ENCODE data around the gene GREM1. TPM values are rescaled to one million over a fixed set of nuclear protein-coding genes. Genes with fewer than 3 reads are reported as not detected.
A peak's percentile ranks its signal among the peaks of the same experiment; 100 is the strongest.

GREM1 gene
- total RNA-seq, 4 donors from 2014 or later: 10.9 to 42.3 (median 17.8) TPM

- 41 to 57% methylated on average over 5 to 9 of the region's 9 CpGs for WGBS, 2 donors (ENCODE audit: low coverage in 1 of 2)
- Histone ChIP-seq H3K27me3 (peaks cover 12% of the 10 kb centered on the region), H3K27ac (peak overlapping the region in 1 of 4 donors; percentile 41), H3K9me3 (no peaks in the 10 kb centered on the region), H3K36me3 (no peaks in the 10 kb centered on the region), H3K4me3 (no peak overlapping the region), H3K4me1 (no peaks in the 10 kb centered on the region)
- no peak for DNase-seq
- intact Hi-C loops (cut with DNase I; ENCODE audit: low total_unique reads) (no loop called here), in situ Hi-C loops (cut with MboI; ENCODE audit: low pct_ligation_motif_present in 1 of 4, low pct_unique_long_range_greater_than_20kb in 1 of 4, low sequenced_read_pairs in 3 of 4) (no loop called here)
- TF ChIP-seq EP300 (IDR thresholded peaks at IDR 0.05; ENCODE audit: low read depth) (no peak), POLR2A (IDR thresholded peaks at IDR 0.05) (no peak), POLR2AphosphoS5 (IDR thresholded peaks at IDR 0.05) (no peak), CTCF (IDR thresholded peaks at IDR 0.05) (no peak)
These were observed 8.3 kb upstream of the GREM1 start for GRCh38 chr15:32709295-32710033.

- WGBS, 2 donors (ENCODE audit: low coverage in 1 of 2): 56 to 57% methylated on average over 4 of the region's 4 CpGs
- Histone ChIP-seq H3K4me1 (peaks cover 0 to 26% (median 23%) of the 10 kb centered on the region in 4 donors), H3K36me3 (no peaks in the 10 kb centered on the region), H3K9me3 (no peaks in the 10 kb centered on the region), H3K27ac (no peak overlapping the region), H3K27me3 (peaks cover 70% of the 10 kb centered on the region), H3K4me3 (no peak overlapping the region)
- intact Hi-C loops (cut with DNase I; ENCODE audit: low total_unique reads) (no loop called here), in situ Hi-C loops (cut with MboI; ENCODE audit: low pct_ligation_motif_present in 1 of 4, low pct_unique_long_range_greater_than_20kb in 1 of 4, low sequenced_read_pairs in 3 of 4) (no loop called here)
- no peak for TF ChIP-seq EP300 (IDR thresholded peaks at IDR 0.05; ENCODE audit: low read depth)
- TF ChIP-seq CTCF (IDR thresholded peaks at IDR 0.05): no peak
- TF ChIP-seq POLR2A (IDR thresholded peaks at IDR 0.05): no peak
- TF ChIP-seq POLR2AphosphoS5 (IDR thresholded peaks at IDR 0.05): no peak
- no peak for DNase-seq
These were observed 2.5 kb upstream of the GREM1 start for GRCh38 chr15:32715276-32715675.

GRCh38 chr15:32716216-32716914 is 1.4 kb upstream of the GREM1 start:
- no peak for TF ChIP-seq CTCF (IDR thresholded peaks at IDR 0.05)
- TF ChIP-seq EP300 (IDR thresholded peaks at IDR 0.05; ENCODE audit: low read depth): no peak
- TF ChIP-seq POLR2AphosphoS5 (IDR thresholded peaks at IDR 0.05): no peak
- no peak for TF ChIP-seq POLR2A (IDR thresholded peaks at IDR 0.05)
- in situ Hi-C loops (cut with MboI; ENCODE audit: low pct_ligation_motif_present in 1 of 4, low pct_unique_long_range_greater_than_20kb in 1 of 4, low sequenced_read_pairs in 3 of 4): no loop called here

GRCh38 chr15:32716915-32717425 is 834 bp upstream of the GREM1 start:
- no peaks in the 10 kb centered on the region for H3K36me3 ChIP-seq
- peaks cover 0 to 26% (median 23%) of the 10 kb centered on the region in 4 donors for H3K4me1 ChIP-seq
- WGBS, 2 donors (ENCODE audit: low coverage in 1 of 2): 12 to 20% methylated on average over 8 to 17 of the region's 21 CpGs
- H3K4me3 ChIP-seq: peak overlapping the region in 3 of 4 donors; percentile 39 to 51 (median 40)
- H3K27ac ChIP-seq: peak overlapping the region; percentile 42 to 72 (median 60)
- peaks cover 78% of the 10 kb centered on the region for H3K27me3 ChIP-seq
- no peak for TF ChIP-seq EP300 (IDR thresholded peaks at IDR 0.05; ENCODE audit: low read depth)
- TF ChIP-seq CTCF (IDR thresholded peaks at IDR 0.05): no peak
- no peak for TF ChIP-seq POLR2AphosphoS5 (IDR thresholded peaks at IDR 0.05)
- no peak for TF ChIP-seq POLR2A (IDR thresholded peaks at IDR 0.05)
- H3K9me3 ChIP-seq: no peaks in the 10 kb centered on the region
- in situ Hi-C loops (cut with MboI; ENCODE audit: low pct_ligation_motif_present in 1 of 4, low pct_unique_long_range_greater_than_20kb in 1 of 4, low sequenced_read_pairs in 3 of 4): no loop called here
- intact Hi-C loops (cut with DNase I; ENCODE audit: low total_unique reads): no loop called here
- no peak for DNase-seq

More at GRCh38 chr15:32716216-32716914, 1.4 kb upstream of the GREM1 start:
- intact Hi-C loops (cut with DNase I; ENCODE audit: low total_unique reads): no loop called here
- Histone ChIP-seq H3K27ac (peak overlapping the region in 3 of 4 donors; percentile 42 to 72 (median 62)), H3K4me1 (peaks cover 0 to 26% (median 23%) of the 10 kb centered on the region in 4 donors), H3K36me3 (no peaks in the 10 kb centered on the region), H3K27me3 (peaks cover 78% of the 10 kb centered on the region), H3K4me3 (no peak overlapping the region), H3K9me3 (no peaks in the 10 kb centered on the region)
- no peak for DNase-seq
- 43 to 48% methylated on average over 13 of the region's 13 CpGs for WGBS, 2 donors (ENCODE audit: low coverage in 1 of 2)
